Stimulated activated CD8-positive, alpha-beta memory T cell treated with anti-CD3 and anti-CD28 coated beads, Interleukin-4, amount 100 ng/mL, for 24 hours (primary cell): ENCODE results near the gene NHSL2.
"Not testable (repeated sequence)": the region's sequence is repeated elsewhere in the genome, so short reads cannot be mapped to it uniquely, and the experiment has no call there.

Experiments
- DNase-seq: peaks from one replicate; pipeline ENCODE4 v3.0.0-alpha.2; 2020; ENCODE audit warnings: low read depth

The NHSL2 gene

GRCh38 chrX:72042852-72043248 is 132.2 kb downstream of the NHSL2 start:
- DNase-seq: no peak

GRCh38 chrX:72043636-72044035 is 133.0 kb downstream of the NHSL2 start:
- DNase-seq: no peak

DNA sequence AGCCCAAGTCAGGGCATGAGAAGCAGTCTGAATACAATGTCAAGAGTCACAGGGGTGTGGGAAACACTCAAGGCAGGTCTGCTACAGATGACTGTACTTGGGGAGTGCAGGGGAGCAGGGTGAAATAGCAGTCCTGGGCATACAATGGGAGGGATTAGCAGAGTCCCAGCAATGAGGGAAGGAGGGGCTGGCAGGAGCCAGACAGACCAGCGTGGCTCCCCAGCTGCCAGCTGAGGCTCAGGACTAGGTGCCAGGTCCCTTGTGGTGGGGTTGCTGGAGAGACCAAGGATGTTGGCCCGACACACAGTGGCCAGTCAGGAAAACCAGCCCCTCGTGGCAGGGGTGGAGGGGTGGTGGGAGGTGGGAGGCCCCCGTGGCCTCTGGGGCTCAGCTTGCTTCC is 134.5 kb downstream of the NHSL2 start:
- no peak for DNase-seq

DNA sequence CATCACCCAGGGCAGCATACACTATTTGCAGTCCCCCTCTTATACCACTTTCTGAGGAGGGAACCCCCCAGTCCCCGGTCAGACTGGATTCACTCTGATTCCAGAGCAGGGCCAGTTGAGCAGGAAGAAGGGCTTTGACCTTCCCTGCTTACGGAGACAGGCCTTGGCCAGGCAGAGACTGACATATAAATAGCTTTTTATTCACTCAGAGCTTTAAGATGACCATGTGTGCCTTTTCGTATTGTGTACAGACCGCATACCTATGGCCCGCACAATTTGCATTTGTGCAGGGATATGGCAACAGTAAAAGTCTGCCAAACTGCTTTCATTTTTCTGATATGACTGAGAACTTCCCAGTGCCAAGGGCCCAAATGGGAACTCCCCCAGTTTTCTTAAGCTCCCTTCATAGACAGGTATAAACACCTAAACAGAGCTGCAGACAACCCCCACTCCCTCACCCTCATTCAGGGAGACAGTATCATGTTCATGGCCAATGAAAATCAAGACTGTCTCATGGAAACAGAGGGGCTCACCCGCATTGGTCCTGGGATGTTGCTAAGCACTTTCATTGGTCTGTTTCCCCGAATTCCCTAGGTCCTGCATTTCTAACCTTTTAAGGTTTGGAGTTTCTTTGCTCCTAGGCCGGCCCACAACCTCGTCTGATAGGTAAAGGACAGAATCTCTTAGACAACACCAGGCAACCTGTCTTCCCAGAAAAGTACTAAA is 135.1 kb downstream of the NHSL2 start:
- no peak for DNase-seq

- DNase-seq: no peak
These were observed 135.8 kb downstream of the NHSL2 start for GRCh38 chrX:72046447-72046846.

- DNase-seq: no peak
These were observed 138.1 kb downstream of the NHSL2 start for GRCh38 chrX:72048510-72049455.

GRCh38 chrX:72050011-72050410 is 139.4 kb downstream of the NHSL2 start:
- no peak for DNase-seq

DNA sequence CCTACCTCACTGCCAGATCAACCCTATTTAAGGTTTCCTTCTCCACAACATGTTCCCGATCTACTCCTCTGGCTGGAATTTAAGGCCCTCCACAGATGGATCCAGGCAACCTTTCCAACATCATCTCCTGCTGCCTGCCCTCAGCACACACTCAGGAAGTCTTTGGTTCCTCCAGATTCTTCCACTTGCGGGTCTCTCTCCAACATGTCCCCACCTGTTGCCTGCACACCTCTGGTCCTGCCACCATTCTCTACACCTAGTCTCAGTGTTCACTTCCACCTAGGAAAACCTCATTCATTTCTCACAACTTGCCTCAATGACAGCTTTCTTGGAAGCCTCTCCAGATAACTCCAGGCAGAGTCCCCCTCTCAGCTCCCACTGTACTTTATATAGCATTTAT is 140.9 kb downstream of the NHSL2 start:
- DNase-seq: no peak

DNA sequence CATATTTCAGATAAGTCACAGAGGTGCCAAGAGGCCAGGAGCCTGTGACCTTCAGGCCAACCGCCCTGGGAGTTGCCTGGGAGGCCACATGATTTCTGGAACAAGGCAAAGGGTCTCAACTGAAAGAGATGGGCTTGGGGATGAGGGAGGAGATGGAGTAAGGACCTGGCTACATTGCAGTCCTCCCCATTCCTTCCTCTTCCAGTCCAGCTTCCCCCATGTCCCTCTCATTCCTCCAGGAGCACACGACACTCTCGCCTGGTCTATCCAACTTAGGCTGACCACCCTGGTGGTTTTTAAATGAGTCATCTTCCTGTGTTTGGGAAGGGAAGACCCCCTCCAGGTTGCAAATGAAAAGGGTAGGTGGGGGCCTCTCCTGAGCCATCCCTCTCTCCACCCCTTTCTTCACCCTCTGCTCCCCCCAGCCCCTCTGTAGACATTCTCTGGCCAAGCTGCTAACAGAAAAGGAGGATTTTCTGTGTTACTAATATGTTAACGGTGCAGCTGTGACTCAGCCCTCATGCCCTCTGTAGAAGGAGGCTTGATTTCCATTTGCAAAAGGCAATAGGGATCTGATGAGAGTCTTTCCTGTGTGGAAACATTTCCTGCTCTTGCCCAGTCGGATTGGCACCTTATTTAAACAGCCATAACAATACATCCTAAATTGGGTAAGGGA is 141.9 kb downstream of the NHSL2 start:
- DNase-seq: no peak

- DNase-seq: no peak
These were observed 142.9 kb downstream of the NHSL2 start for GRCh38 chrX:72053508-72053907.

DNA sequence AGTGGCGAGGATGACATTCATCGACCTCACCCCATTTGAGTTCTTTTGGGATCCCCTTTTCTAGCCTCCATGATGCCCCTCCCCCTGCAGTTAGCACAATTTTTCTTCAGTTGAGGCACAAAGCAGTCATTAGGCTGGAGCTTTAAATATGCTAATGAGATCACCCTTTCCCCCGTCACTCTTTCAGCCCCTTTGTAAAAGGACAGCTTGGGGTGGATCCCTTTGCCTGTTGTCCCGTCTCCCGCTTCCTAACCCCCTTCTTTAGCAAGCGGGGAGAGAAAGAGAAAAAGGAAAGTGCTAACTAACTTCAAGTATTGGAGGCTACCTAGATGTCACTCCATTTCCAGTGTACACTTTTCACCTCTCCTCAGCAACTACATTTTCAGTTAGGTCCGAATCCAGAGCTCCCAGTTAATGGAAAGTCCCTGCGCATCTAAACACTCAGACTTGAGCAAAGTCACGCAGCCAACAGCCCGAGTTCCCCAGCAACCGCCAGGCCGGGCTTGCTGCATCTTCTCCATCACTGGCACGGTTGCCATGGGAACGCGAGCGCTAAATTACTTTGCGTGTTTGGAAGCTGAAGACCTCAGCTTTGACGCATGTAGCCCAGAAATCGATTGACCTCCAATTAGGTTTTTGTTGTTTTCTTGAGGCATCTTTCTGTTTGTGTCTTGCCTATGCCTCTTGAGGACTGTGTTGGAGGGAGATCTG is 144.3 kb downstream of the NHSL2 start:
- no peak for DNase-seq

DNA sequence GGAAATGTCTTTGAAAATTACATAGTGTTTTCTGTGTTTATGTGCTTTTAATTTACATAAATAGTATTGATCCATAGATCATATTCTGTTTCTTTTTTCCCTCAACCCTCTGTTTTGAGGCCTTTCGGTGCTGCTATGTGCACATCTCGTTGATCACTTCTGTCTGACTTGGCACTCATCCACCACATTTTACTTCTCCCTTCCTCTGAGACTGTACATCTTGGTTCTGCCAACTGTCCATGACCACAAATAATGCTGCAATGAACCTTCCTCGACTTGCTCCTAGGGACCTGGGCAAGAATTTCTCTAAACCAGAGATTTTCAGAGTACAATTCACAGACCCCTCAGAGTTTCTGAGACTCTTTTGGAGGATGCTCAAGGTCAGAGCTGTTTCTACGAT is 146.7 kb downstream of the NHSL2 start:
- DNase-seq: no peak

DNA sequence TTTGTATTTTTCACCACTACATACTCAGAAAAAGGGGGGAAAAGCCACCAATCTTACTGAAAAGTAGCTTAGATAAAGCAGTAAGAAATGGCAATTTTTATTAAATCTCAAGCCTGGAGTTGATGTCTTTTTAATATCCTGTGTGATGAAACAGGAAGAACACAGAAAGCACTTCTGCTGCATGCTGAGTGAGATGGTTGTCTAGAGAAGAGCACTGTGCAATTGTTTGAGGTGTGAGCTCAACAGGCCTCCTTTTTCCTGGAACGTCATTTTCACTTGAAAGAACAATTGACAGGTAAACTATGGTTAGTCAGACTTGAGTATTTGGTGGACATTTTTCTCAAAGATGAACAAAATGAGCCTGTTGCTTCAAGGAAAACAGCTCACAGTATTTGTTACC is 147.2 kb downstream of the NHSL2 start:
- DNase-seq: no peak

DNA sequence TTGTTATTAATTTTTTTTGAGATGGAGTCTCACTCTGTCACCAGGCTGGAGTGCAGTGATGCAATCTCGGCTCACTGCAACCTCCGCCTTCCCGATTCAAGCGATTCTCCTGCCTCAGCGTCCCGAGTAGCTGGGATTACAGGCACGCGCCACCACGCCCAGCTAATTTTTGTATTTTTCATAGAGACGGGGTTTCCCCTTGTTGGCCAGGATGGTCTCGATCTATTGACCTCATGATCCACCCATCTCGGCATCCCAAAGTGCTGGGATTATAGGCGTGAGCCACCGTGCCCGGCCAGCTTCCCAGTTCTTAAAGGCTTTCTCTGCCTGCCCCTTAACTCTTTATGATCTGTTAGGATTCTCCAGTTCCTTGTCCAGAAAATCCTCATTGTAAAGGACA is 147.7 kb downstream of the NHSL2 start:
- not testable (repeated sequence) for DNase-seq

- DNase-seq: no peak
These were observed 149.7 kb downstream of the NHSL2 start for GRCh38 chrX:72060196-72060920.

- no peak for DNase-seq
These were observed 150.4 kb downstream of the NHSL2 start for GRCh38 chrX:72060921-72061490.

- no peak for DNase-seq
These were observed 152.3 kb downstream of the NHSL2 start for GRCh38 chrX:72062916-72063315.

GRCh38 chrX:72069350-72070160 is 158.9 kb downstream of the NHSL2 start:
- no peak for DNase-seq

- no peak for DNase-seq
These were observed 160.6 kb downstream of the NHSL2 start for GRCh38 chrX:72071213-72071612.

DNA sequence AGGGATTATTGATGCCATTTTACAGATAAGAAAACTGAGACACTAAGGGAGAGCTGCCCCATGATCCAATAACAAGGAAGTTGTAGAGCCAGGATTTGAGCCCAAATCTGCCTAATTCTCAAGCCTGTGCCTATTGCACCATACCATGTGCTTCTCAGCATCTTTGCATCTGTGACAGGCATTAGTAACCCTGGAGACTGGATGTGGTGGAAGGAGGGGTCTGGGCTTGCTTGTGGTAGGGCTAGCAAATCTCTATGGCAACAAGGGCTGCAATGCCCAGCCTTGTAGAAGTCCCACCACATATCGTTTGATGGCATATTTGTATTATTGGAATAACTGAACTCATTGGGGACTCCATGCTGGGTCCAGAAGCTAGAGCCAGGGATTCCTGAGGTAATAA is 163.0 kb downstream of the NHSL2 start:
- no peak for DNase-seq
